Adrenal gland (tissue), 12 donors: ENCODE data around the gene JPT1. TPM values are rescaled to one million over a fixed set of nuclear protein-coding genes. Genes with fewer than 3 reads are reported as not detected.

Experiments used
- DNase-seq, 7 donors: peaks; one replicate each; pipeline ENCODE4 v3.0.0-alpha.2; 2019 to 2020
- H3K27ac ChIP-seq, 5 donors: fragments of 200-600 bp; sonication (generic) in 4 of 5; 1 replicate in 3 of 5; 2 replicates in 2 of 5; pipeline versions ENCODE4 v1.5.1 to v1.8.0; 2016 to 2020; ENCODE audit warnings: mild to moderate bottlenecking in 1 of 5
- H3K27me3 ChIP-seq: fragments of 200-600 bp; 2 replicates; pipeline ENCODE4 v1.8.0; 2021
- H3K36me3 ChIP-seq, 2 donors: fragments of 200-600 bp; replicated peaks in 1 of 2; 1 replicate in 1 of 2; 2 replicates in 1 of 2; pipeline versions ENCODE4 v1.5.1 to v1.8.0; 2018 to 2022
- H3K4me1 ChIP-seq, 2 donors: fragments of 200-600 bp; replicated peaks in 1 of 2; 1 replicate in 1 of 2; 2 replicates in 1 of 2; pipeline versions ENCODE4 v1.5.1 to v1.8.0; 2018 to 2021
- H3K4me3 ChIP-seq, 4 donors: fragments of 200-600 bp; sonication (generic) in 3 of 4; one replicate each; pipeline ENCODE4 v1.5.1; 2016 to 2018
- H3K9me3 ChIP-seq, 3 donors: fragments of 200-600 bp; sonication (generic) in 1 of 3; replicated peaks in 1 of 3; 1 replicate in 2 of 3; 2 replicates in 1 of 3; pipeline versions ENCODE4 v1.5.1 to v1.8.0; 2016 to 2021
- POLR2A ChIP-seq, 2 donors: fragments of 450-650 bp; IDR thresholded peaks; one replicate each; pipeline ENCODE4 v1.6.1; 2017; ENCODE audit warnings: antibody characterized with exemption in 2 of 2, mild to moderate bottlenecking in 2 of 2, moderate library complexity in 1 of 2
- WGBS, 4 donors: extraction: QIAGEN DNeasy Blood & Tissue Kit in 2 of 4; methylation state at CpG; one replicate each; pipeline versions ENCODE4 v1.1.5 to v1.1.7; 2013 to 2017; 5-methylcytosine and 5-hydroxymethylcytosine counted together
- intact Hi-C, 2 donors: fragments of 100-400 bp; cut with DNase I; formaldehyde crosslinking; loops; one replicate each; pipeline versions ENCODE4 v1.14.1 to v1.15.0; 2022 to 2023
- polyA plus RNA-seq, 3 donors: library from polyadenylated mRNA; stranded (reverse); fragments of 200-250 nt in 2 of 3; fragments of 350-450 nt in 1 of 3; fragmentation: Illumina TruSeq in 1 of 3; extraction: RNeasy Lipid Tissue Mini Kit (QIAGEN cat#74804) in 1 of 3; gene quantifications; one replicate each; pipeline ENCODE4 v1.2.3, GENCODE V29; 2013 to 2014
- total RNA-seq, 9 donors: library from RNA; depleted of rRNA in 4 of 9; stranded (reverse); fragments of >200 nt in 4 of 9; fragments of 120-200 nt in 1 of 9; fragmentation: NEBNext Ultra II Directional in 1 of 9; extraction: Animal tissue kit (Norgen Biotek cat#: 25700) in 1 of 9; gene quantifications; one replicate each; pipeline versions ENCODE4 v1.1.0 to v1.2.4, GENCODE V29; 2013 to 2023
- TF ChIP-seq, protein P1 (sequence below), 6 experiments: fragments of 450-650 bp in 4 of 6; fragments of 200-600 bp in 2 of 6; sonication (generic) in 1 of 6; IDR thresholded peaks; 1 replicate in 5 of 6; 2 replicates in 1 of 6; pipeline versions ENCODE4 v1.5.1 to v1.8.0; 2016 to 2021; ENCODE audit warnings: antibody characterized with exemption in 6 of 6, mild to moderate bottlenecking in 2 of 6, moderate library complexity in 1 of 6
- donor health status: healthy with polysubstance abuse.
- donor health status: Bipolar disorder and iron deficiency.
- donor health status: DM: yes; HTN: yes; CAD: no.
- donor health status: DM: no; HTN: no; CAD: no.
- donor health status: DM: no; HTN: no; CAD: no.
- donor health status: DM: yes; HTN: yes; CAD: no.

JPT1 gene
- total and polyA plus RNA-seq, 12 donors, result 34.2 to 232 (median 67.2) TPM

DNA sequence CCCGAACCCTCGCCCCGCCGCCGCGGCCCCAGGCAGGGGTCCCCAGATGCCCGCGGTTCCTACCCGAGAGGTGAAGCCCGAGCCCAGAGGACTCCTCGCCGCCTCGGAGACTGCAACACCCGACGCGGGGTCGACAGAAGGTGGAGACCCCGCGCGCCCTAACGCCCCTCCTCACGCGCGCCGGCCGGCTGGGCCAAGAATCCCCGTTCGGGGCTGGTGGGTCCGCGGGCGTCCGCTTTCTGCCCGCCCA lies 27.9 kb upstream of the JPT1 start:
- intact Hi-C loops, result loop anchor here in 1 of 2 donors (10.0 kb wide), 1 partner anchor 127 kb away; no protein-coding TSS in a partner anchor
- Histone ChIP-seq H3K9me3 (no peaks in the 10 kb centered on the region), H3K36me3 (peaks cover 0 to 22% of the 10 kb centered on the region in 2 donors), H3K4me1 (peaks cover 0 to 27% of the 10 kb centered on the region in 2 donors), H3K27me3 (no peaks in the 10 kb centered on the region), H3K27ac (peak overlapping the region; percentile 91 to 100 (median 99)), H3K4me3 (peak overlapping the region; percentile 95 to 100 (median 96))
- TF ChIP-seq, protein P1, sequence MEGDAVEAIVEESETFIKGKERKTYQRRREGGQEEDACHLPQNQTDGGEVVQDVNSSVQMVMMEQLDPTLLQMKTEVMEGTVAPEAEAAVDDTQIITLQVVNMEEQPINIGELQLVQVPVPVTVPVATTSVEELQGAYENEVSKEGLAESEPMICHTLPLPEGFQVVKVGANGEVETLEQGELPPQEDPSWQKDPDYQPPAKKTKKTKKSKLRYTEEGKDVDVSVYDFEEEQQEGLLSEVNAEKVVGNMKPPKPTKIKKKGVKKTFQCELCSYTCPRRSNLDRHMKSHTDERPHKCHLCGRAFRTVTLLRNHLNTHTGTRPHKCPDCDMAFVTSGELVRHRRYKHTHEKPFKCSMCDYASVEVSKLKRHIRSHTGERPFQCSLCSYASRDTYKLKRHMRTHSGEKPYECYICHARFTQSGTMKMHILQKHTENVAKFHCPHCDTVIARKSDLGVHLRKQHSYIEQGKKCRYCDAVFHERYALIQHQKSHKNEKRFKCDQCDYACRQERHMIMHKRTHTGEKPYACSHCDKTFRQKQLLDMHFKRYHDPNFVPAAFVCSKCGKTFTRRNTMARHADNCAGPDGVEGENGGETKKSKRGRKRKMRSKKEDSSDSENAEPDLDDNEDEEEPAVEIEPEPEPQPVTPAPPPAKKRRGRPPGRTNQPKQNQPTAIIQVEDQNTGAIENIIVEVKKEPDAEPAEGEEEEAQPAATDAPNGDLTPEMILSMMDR (IDR thresholded peaks at IDR 0.05), result peak in 1 of 6 experiments; percentile 6
- no peak for TF ChIP-seq POLR2A (IDR thresholded peaks at IDR 0.05)
- DNase-seq, result peak in 2 of 7 donors; percentile 23 to 64
- 0 to 1% methylated on average over 33 of the region's 33 CpGs; no CpG with 5 or more reads in 2 of the 4 donors for WGBS, 4 donors

DNA sequence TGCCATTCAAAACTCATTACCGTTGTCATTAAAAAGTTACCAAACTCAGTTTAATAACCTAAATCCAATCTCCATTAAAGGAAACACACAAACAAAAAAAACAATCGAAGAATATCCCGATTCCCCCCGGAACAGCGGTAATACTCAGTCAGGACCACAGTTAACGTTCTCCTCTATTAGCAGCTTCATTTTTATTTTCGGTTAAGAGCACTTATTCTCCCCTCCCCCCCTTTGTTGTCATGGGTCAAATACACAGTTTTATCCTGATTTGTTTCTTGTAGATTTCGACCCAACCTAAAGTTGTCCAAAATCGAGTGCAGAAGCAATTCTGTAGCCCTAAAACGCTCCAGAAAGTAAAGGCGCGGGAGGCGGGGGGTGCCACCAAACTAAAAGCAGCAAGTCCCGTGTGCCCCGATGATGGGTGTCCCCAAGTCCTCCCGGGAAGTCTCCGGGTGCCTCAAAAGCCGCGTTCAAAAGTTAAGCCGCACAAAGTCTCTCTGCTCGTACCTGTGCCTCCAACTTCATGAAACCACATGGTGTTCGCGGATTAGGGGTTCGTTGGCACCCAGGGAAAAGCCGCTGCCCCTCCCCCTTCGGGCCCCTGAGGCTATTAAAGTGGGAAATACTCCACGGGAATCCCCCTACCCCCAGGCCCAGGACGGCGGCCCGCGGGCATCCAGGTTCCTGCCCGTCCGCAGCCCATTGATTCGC lies 27.5 kb upstream of the JPT1 start:
- peaks cover 0 to 27% of the 10 kb centered on the region in 2 donors for H3K4me1 ChIP-seq
- WGBS, 4 donors, result 0 to 1% (median 0%) methylated on average over 15 to 34 of the region's 34 CpGs
- DNase-seq, result peak in 4 of 7 donors; percentile 19 to 50 (median 33)

DNA sequence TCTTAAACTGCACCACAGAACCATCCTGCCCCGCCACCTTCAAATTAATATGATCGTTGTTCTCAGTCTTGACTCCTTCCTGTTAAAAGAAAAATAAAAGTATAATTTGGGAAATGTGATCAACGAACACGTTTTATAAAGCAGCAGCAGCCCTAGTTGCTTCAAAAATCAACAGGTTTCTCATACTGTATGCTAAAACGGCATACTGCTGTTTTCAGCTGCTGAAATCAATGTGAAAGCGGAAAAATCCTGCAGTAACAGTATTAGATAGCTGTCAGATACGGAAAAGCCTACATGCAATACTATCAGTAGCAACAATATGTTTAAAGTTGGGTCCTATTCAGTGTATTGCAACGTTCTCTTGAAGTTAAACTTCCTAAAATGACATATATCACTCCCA lies 26.8 kb upstream of the JPT1 start:
- H3K36me3 ChIP-seq, result peaks cover 0 to 32% of the 10 kb centered on the region in 2 donors
- no peak for TF ChIP-seq POLR2A (IDR thresholded peaks at IDR 0.05)
- TF ChIP-seq, protein P1 (IDR thresholded peaks at IDR 0.05), result no peak
- intact Hi-C loops, result loop anchor here in 1 of 2 donors (10.0 kb wide), 1 partner anchor 126 kb away; no protein-coding TSS in a partner anchor
- H3K27ac ChIP-seq, result no peak overlapping the region
- no peaks in the 10 kb centered on the region for H3K27me3 ChIP-seq
- H3K4me3 ChIP-seq, result peak overlapping the region in 2 of 4 donors; percentile 97 to 100
- 7 to 14% (median 12%) methylated on average over 7 to 8 of the region's 8 CpGs for WGBS, 4 donors
- no peaks in the 10 kb centered on the region for H3K9me3 ChIP-seq
- H3K4me1 ChIP-seq, result peaks cover 0 to 27% of the 10 kb centered on the region in 2 donors
- no peak for DNase-seq

More for the DNA sequence above, 27.5 kb upstream of the JPT1 start:
- Histone ChIP-seq H3K27me3 (no peaks in the 10 kb centered on the region), H3K9me3 (no peaks in the 10 kb centered on the region), H3K4me3 (peak overlapping the region; percentile 95 to 100 (median 96)), H3K27ac (peak overlapping the region; percentile 91 to 100 (median 99)), H3K36me3 (peaks cover 0 to 26% of the 10 kb centered on the region in 2 donors)
- intact Hi-C loops, result loop anchor here in 1 of 2 donors (10.0 kb wide), 1 partner anchor 127 kb away; no protein-coding TSS in a partner anchor
- TF ChIP-seq, protein P1 (IDR thresholded peaks at IDR 0.05), result no peak
- no peak for TF ChIP-seq POLR2A (IDR thresholded peaks at IDR 0.05)

DNA sequence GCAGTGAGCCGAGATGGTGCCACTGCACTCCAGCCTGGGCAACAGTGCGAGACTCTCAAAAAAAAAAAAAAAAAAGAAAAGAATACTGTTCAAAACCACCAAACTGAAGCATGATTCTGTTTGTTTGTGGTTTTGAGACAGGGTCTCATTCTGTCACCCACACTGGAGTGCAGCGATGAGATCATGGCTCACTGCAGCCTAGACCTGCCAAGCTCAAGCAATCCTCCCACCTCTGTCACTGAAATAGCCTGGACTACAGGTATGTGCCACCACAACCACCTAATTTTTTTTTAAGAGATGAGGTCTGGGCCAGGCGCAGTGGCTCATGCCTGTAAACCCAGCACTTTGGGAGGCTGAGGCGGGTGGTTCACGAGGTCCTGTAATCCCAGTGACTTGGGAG lies 24.1 kb upstream of the JPT1 start:
- Histone ChIP-seq H3K9me3 (no peaks in the 10 kb centered on the region), H3K27me3 (no peaks in the 10 kb centered on the region), H3K36me3 (peaks cover 0 to 59% of the 10 kb centered on the region in 2 donors), H3K4me1 (peaks cover 0 to 23% of the 10 kb centered on the region in 2 donors), H3K27ac (no peak overlapping the region), H3K4me3 (no peak overlapping the region)
- WGBS, 4 donors, result 85 to 97% (median 94%) methylated on average over 6 of the region's 6 CpGs
- intact Hi-C loops, result loop anchor here in 1 of 2 donors (10.0 kb wide), 1 partner anchor 54 kb away; no protein-coding TSS in a partner anchor
- no peak for TF ChIP-seq POLR2A (IDR thresholded peaks at IDR 0.05)
- TF ChIP-seq, protein P1 (IDR thresholded peaks at IDR 0.05), result no peak
- no peak for DNase-seq
